GM21367 (cell line): Measurements from ENCODE around the gene FAM162B.
"Not testable (repeated sequence)": the region's sequence is repeated elsewhere in the genome, so short reads cannot be mapped to it uniquely, and the experiment has no call there.

Experiments used
- ATAC-seq: cut with Tn5 transposase; IDR thresholded peaks from one replicate; pipeline ENCODE4 v1.9.1; 2021; ENCODE audit not compliant: unreplicated experiment

Gene FAM162B

GRCh38 chr6:116730513-116730912, 35.0 kb downstream of the FAM162B start:
- no peak for ATAC-seq

- ATAC-seq: no peak
Measured at GRCh38 chr6:116726947-116727346, 38.6 kb downstream of the FAM162B start.

GRCh38 chr6:116714761-116715160, 50.8 kb downstream of the FAM162B start:
- ATAC-seq: no peak

- no peak for ATAC-seq
Measured at GRCh38 chr6:116714296-116714695, 51.2 kb downstream of the FAM162B start.

- no peak for ATAC-seq
Measured at GRCh38 chr6:116705917-116706316, 59.6 kb downstream of the FAM162B start.

GRCh38 chr6:116703888-116704287, 61.6 kb downstream of the FAM162B start:
- not testable (repeated sequence) for ATAC-seq
